ENCODE measurements around the gene HNF4A.

Gene HNF4A

DNA sequence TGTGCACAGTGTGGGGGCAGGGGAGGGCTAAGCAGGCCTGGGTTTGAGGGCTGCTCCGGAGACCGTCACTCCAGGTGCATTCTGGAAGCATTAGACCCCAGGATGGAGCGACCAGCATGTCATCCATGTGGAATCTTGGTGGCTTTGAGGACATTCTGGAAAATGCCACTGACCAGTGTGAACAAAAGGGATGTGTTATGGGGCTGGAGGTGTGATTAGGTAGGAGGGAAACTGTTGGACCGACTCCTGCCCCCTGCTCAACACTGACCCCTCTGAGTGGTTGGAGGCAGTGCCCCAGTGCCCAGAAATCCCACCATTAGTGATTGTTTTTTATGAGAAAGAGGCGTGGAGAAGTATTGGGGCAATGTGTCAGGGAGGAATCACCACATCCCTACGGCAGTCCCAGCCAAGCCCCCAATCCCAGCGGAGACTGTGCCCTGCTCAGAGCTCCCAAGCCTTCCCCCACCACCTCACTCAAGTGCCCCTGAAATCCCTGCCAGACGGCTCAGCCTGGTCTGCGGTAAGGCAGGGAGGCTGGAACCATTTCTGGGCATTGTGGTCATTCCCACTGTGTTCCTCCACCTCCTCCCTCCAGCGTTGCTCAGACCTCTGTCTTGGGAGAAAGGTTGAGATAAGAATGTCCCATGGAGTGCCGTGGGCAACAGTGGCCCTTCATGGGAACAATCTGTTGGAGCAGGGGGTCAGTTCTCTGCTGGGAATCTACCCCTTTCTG, 76.2 kb downstream of the HNF4A start:
- no peak overlapping the region for H3K14ac ChIP-seq (ENCODE audit: low read length)
- no peaks in the 10 kb centered on the region for H3K27me3 ChIP-seq (ENCODE audit: control insufficient read depth in 3 of 3, insufficient read depth in 3 of 3, low read depth in 1 of 3, low read length in 3 of 3)
- H2BK15ac ChIP-seq (ENCODE audit: low read length): no peak overlapping the region
- no peak overlapping the region for H2BK5ac ChIP-seq (ENCODE audit: low read length)
- no peak overlapping the region for H2BK120ac ChIP-seq (ENCODE audit: low read depth, low read length)
- H3K4me3 ChIP-seq (ENCODE audit: low read length in 2 of 2): no peak overlapping the region
- no peaks in the 10 kb centered on the region for H3K9me3 ChIP-seq (replicated peaks in 1 of 2; ENCODE audit: control insufficient read depth in 2 of 2, insufficient read depth in 1 of 2, low read depth in 1 of 2, low read length in 2 of 2)
- H2BK12ac ChIP-seq (ENCODE audit: low read length): no peak overlapping the region
- H3K9ac ChIP-seq (ENCODE audit: low read depth, low read length, poor library complexity): no peak overlapping the region
- no peak overlapping the region for H2AK5ac ChIP-seq (ENCODE audit: low read depth, low read length)
- peak overlapping the region; percentile 74 for H3K23ac ChIP-seq (ENCODE audit: low read depth, low read length, poor library complexity)
- no peak overlapping the region for H4K8ac ChIP-seq (ENCODE audit: low read depth, low read length)
- no peak for DNase-seq (ENCODE audit: low spot score)
- peaks cover 0 to 2% of the 10 kb centered on the region in 2 donors for H3K4me1 ChIP-seq (ENCODE audit: control insufficient read depth in 2 of 2, insufficient read depth in 1 of 2, low read depth in 1 of 2, low read length in 2 of 2)
- no peaks in the 10 kb centered on the region for H3K36me3 ChIP-seq (replicated peaks in 1 of 2; ENCODE audit: control insufficient read depth in 2 of 2, insufficient read depth in 2 of 2, low read length in 2 of 2)
- no peak overlapping the region for H2AFZ ChIP-seq (ENCODE audit: low read length)
- H3K4ac ChIP-seq (ENCODE audit: low read length): no peak overlapping the region
- no peak overlapping the region for H4K91ac ChIP-seq (ENCODE audit: low read depth, low read length, poor library complexity)
- H3K27ac ChIP-seq (replicated peaks; ENCODE audit: low read length): no peak overlapping the region
- no CpG with 5 or more reads among the region's 11 CpGs for WGBS, 2 donors (ENCODE audit: extremely low coverage in 2 of 2, insufficient read length in 2 of 2, insufficient replicate concordance in 1 of 2)
- peak overlapping the region; percentile 60 for H3K18ac ChIP-seq (ENCODE audit: low read length)
- no peak overlapping the region for H3K4me2 ChIP-seq (ENCODE audit: insufficient read depth, low read length, poor library complexity, severe bottlenecking)
- no peaks in the 10 kb centered on the region for H3K79me1 ChIP-seq (ENCODE audit: low read depth, low read length)

DNA sequence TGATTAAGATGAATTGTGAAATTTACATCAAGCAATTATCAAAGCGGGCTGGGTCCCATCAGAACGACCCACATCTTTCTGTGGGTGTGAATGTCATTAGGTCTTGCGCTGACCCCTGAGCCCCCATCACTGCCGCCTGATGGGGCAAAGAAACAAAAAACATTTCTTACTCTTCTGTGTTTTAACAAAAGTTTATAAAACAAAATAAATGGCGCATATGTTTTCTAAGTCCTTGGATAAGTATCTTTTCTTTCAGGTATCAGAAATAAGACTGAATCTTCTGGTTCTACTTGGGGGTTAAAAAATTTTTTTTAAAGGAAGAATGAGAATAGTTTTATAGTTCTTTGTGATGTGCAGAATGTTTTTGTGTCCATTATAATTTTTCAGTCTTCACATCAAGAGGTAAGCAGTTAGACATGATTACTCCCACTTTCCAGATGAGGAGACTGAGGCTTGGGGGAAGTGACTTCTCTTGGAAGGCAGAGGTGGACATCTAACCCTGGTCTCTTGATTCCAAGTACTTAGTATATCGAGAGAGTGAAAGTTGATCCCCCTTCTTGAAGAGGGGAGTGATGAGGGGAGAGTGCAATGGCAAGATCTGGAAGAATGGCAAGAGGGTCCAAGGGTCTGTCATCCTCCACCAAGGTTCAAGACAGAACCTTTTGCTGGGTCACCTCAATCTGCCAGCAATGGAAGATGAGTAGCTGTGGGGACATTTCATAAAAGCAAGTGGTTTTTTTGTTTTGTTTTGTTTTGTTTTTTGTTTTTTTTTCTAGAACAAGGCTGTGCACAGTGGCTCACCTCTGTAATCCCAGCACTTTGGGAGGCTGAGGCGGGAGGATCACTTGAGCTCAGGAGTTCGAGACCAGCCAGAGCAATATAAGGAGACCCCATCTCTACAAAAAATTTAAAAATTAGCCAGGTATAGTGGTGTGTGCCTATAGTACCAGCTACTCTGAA, 77.4 kb downstream of the HNF4A start:
- no peak overlapping the region for H2BK12ac ChIP-seq (ENCODE audit: low read length)
- peaks cover 0 to 2% of the 10 kb centered on the region in 2 donors for H3K4me1 ChIP-seq (ENCODE audit: control insufficient read depth in 2 of 2, insufficient read depth in 1 of 2, low read depth in 1 of 2, low read length in 2 of 2)
- no peaks in the 10 kb centered on the region for H3K9me3 ChIP-seq (replicated peaks in 1 of 2; ENCODE audit: control insufficient read depth in 2 of 2, insufficient read depth in 1 of 2, low read depth in 1 of 2, low read length in 2 of 2)
- no peak overlapping the region for H3K27ac ChIP-seq (replicated peaks; ENCODE audit: low read length)
- no peak overlapping the region for H3K9ac ChIP-seq (ENCODE audit: low read depth, low read length, poor library complexity)
- no peak overlapping the region for H3K4me2 ChIP-seq (ENCODE audit: insufficient read depth, low read length, poor library complexity, severe bottlenecking)
- no peaks in the 10 kb centered on the region for H3K79me1 ChIP-seq (ENCODE audit: low read depth, low read length)
- H2AK5ac ChIP-seq (ENCODE audit: low read depth, low read length): no peak overlapping the region
- no peak overlapping the region for H2BK120ac ChIP-seq (ENCODE audit: low read depth, low read length)
- no peak overlapping the region for H2BK5ac ChIP-seq (ENCODE audit: low read length)
- no peak for DNase-seq (ENCODE audit: low spot score)
- no CpG with 5 or more reads among the region's 8 CpGs for WGBS, 2 donors (ENCODE audit: extremely low coverage in 2 of 2, insufficient read length in 2 of 2, insufficient replicate concordance in 1 of 2)
- H3K18ac ChIP-seq (ENCODE audit: low read length): no peak overlapping the region
- H2BK15ac ChIP-seq (ENCODE audit: low read length): no peak overlapping the region
- H3K4me3 ChIP-seq (ENCODE audit: low read length in 2 of 2): no peak overlapping the region
- H2AFZ ChIP-seq (ENCODE audit: low read length): no peak overlapping the region
- H3K27me3 ChIP-seq (ENCODE audit: control insufficient read depth in 3 of 3, insufficient read depth in 3 of 3, low read depth in 1 of 3, low read length in 3 of 3): no peaks in the 10 kb centered on the region
- no peak overlapping the region for H4K8ac ChIP-seq (ENCODE audit: low read depth, low read length)
- H3K36me3 ChIP-seq (replicated peaks in 1 of 2; ENCODE audit: control insufficient read depth in 2 of 2, insufficient read depth in 2 of 2, low read length in 2 of 2): no peaks in the 10 kb centered on the region
- no peak overlapping the region for H3K4ac ChIP-seq (ENCODE audit: low read length)
- no peak overlapping the region for H3K23ac ChIP-seq (ENCODE audit: low read depth, low read length, poor library complexity)
- no peak overlapping the region for H4K91ac ChIP-seq (ENCODE audit: low read depth, low read length, poor library complexity)
- no peak overlapping the region for H3K14ac ChIP-seq (ENCODE audit: low read length)

DNA sequence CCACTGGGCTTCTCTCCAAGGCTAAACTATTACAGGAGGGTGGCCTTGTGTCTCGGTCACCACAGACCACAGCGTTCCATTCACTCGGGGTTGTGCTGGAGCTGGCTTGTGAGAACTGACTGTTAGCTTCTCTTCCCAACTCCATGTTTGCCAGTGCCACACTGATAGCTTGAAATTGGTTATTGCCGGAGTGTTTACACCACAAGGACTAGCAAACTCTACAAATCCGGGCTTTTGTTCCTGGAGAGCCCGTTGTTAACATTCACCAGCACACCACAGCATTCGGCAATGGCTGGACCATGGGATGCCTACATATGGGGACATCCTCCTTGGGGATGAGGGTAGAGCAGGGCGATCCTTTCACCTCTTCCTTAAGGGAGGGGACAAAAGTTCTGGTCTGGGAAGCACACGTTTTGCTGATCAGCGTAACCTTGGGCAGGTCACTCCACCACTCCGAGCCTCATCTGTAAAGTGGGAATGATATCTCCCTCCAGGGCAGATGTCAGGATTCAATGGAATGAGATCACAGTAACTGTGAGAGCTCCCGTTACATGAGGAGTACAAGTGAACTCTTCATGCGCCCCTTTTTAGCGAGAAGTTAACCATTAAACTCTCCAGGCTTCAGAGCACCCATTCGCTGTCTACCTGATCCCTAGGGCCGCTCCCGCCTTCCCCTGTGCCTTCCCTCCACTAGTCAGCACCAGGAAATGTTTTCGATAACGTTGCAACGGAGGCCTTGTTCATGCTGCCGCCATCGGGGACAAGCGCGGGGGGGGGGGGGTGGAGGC, 78.4 kb downstream of the HNF4A start:
- no peak overlapping the region for H2BK12ac ChIP-seq (ENCODE audit: low read length)
- H4K91ac ChIP-seq (ENCODE audit: low read depth, low read length, poor library complexity): no peak overlapping the region
- no peak for DNase-seq (ENCODE audit: low spot score)
- no peak overlapping the region for H3K4ac ChIP-seq (ENCODE audit: low read length)
- H3K27me3 ChIP-seq (ENCODE audit: control insufficient read depth in 3 of 3, insufficient read depth in 3 of 3, low read depth in 1 of 3, low read length in 3 of 3): no peaks in the 10 kb centered on the region
- H2AK5ac ChIP-seq (ENCODE audit: low read depth, low read length): no peak overlapping the region
- H3K9ac ChIP-seq (ENCODE audit: low read depth, low read length, poor library complexity): no peak overlapping the region
- H3K4me1 ChIP-seq (ENCODE audit: control insufficient read depth in 2 of 2, insufficient read depth in 1 of 2, low read depth in 1 of 2, low read length in 2 of 2): peaks cover 0 to 2% of the 10 kb centered on the region in 2 donors
- WGBS, 2 donors (ENCODE audit: extremely low coverage in 2 of 2, insufficient read length in 2 of 2, insufficient replicate concordance in 1 of 2): no CpG with 5 or more reads among the region's 24 CpGs
- no peaks in the 10 kb centered on the region for H3K9me3 ChIP-seq (replicated peaks in 1 of 2; ENCODE audit: control insufficient read depth in 2 of 2, insufficient read depth in 1 of 2, low read depth in 1 of 2, low read length in 2 of 2)
- H3K14ac ChIP-seq (ENCODE audit: low read length): no peak overlapping the region
- H3K18ac ChIP-seq (ENCODE audit: low read length): no peak overlapping the region
- no peak overlapping the region for H2BK120ac ChIP-seq (ENCODE audit: low read depth, low read length)
- no peak overlapping the region for H4K8ac ChIP-seq (ENCODE audit: low read depth, low read length)
- no peak overlapping the region for H3K27ac ChIP-seq (replicated peaks; ENCODE audit: low read length)
- no peaks in the 10 kb centered on the region for H3K36me3 ChIP-seq (replicated peaks in 1 of 2; ENCODE audit: control insufficient read depth in 2 of 2, insufficient read depth in 2 of 2, low read length in 2 of 2)
- H2AFZ ChIP-seq (ENCODE audit: low read length): no peak overlapping the region
- H2BK15ac ChIP-seq (ENCODE audit: low read length): no peak overlapping the region
- H3K4me3 ChIP-seq (ENCODE audit: low read length in 2 of 2): no peak overlapping the region
- H3K79me1 ChIP-seq (ENCODE audit: low read depth, low read length): no peaks in the 10 kb centered on the region
- no peak overlapping the region for H3K23ac ChIP-seq (ENCODE audit: low read depth, low read length, poor library complexity)
- no peak overlapping the region for H2BK5ac ChIP-seq (ENCODE audit: low read length)
- no peak overlapping the region for H3K4me2 ChIP-seq (ENCODE audit: insufficient read depth, low read length, poor library complexity, severe bottlenecking)

Measured in neuronal stem cell (in vitro differentiated cells).